ENCODE data around the gene MCC.
A peak's percentile ranks its signal among the peaks of the same experiment; 100 is the strongest.

Gene MCC

GRCh38 chr5:113361701-113362100 is 126.6 kb downstream of the MCC start:
- Histone ChIP-seq H3K4me3 (ENCODE audit: insufficient read depth in 1 of 2, low read depth in 1 of 2, low read length in 2 of 2) (no peak overlapping the region), H3K27me3 (ENCODE audit: control insufficient read depth in 1 of 2, insufficient read depth in 1 of 2, low read length in 2 of 2) (no peaks in the 10 kb centered on the region), H3K79me1 (replicated peaks; ENCODE audit: low read length, poor library complexity, severe bottlenecking) (peaks cover 1% of the 10 kb centered on the region), H4K8ac (ENCODE audit: low read length) (no peak overlapping the region), H3K4me2 (ENCODE audit: low read length, poor library complexity, severe bottlenecking) (no peak overlapping the region), H3K36me3 (ENCODE audit: control insufficient read depth in 1 of 2, insufficient read depth in 2 of 2, low read depth in 1 of 2, low read length in 2 of 2) (no peaks in the 10 kb centered on the region), H2BK120ac (ENCODE audit: low read depth, low read length) (no peak overlapping the region), H2AFZ (ENCODE audit: low read depth, low read length) (no peak overlapping the region), H3K14ac (ENCODE audit: low read length in 2 of 2) (no peak overlapping the region), H2BK15ac (ENCODE audit: low read depth, poor library complexity, severe bottlenecking) (no peak overlapping the region), H3K4ac (ENCODE audit: low read depth in 1 of 2, low read length in 2 of 2) (no peak overlapping the region), H3K9ac (ENCODE audit: low read length) (no peak overlapping the region), H2BK5ac (ENCODE audit: low read depth, low read length, poor library complexity, severe bottlenecking) (no peak overlapping the region), H3K23ac (ENCODE audit: low read length in 2 of 2) (no peak overlapping the region), H3K27ac (ENCODE audit: low read length, poor library complexity, severe bottlenecking) (no peak overlapping the region), H2BK12ac (ENCODE audit: low read length in 2 of 2) (no peak overlapping the region), H3K4me1 (ENCODE audit: control insufficient read depth, insufficient read depth, low read depth, low read length) (peaks cover 2% of the 10 kb centered on the region), H2AK5ac (ENCODE audit: low read length, severe bottlenecking) (no peak overlapping the region), H3K9me3 (ENCODE audit: control insufficient read depth, low read length) (peaks cover 12% of the 10 kb centered on the region), H4K91ac (ENCODE audit: low read length) (no peak overlapping the region), H3K18ac (ENCODE audit: low read depth in 1 of 2, low read length in 2 of 2) (no peak overlapping the region)
- DNase-seq = no peak
- no CpG with 5 or more reads among the region's 1 CpG for WGBS

- H3K79me1 ChIP-seq (replicated peaks; ENCODE audit: low read length, poor library complexity, severe bottlenecking) = peaks cover 1% of the 10 kb centered on the region
- H3K9ac ChIP-seq (ENCODE audit: low read length) = no peak overlapping the region
- H4K8ac ChIP-seq (ENCODE audit: low read length) = no peak overlapping the region
- no peak overlapping the region for H3K4ac ChIP-seq (ENCODE audit: low read depth in 1 of 2, low read length in 2 of 2)
- no peak overlapping the region for H2AK5ac ChIP-seq (ENCODE audit: low read length, severe bottlenecking)
- no peak overlapping the region for H2BK120ac ChIP-seq (ENCODE audit: low read depth, low read length)
- no peak overlapping the region for H4K91ac ChIP-seq (ENCODE audit: low read length)
- H2BK5ac ChIP-seq (ENCODE audit: low read depth, low read length, poor library complexity, severe bottlenecking) = no peak overlapping the region
- H3K23ac ChIP-seq (ENCODE audit: low read length in 2 of 2) = no peak overlapping the region
- no peak overlapping the region for H3K18ac ChIP-seq (ENCODE audit: low read depth in 1 of 2, low read length in 2 of 2)
- no peak overlapping the region for H2AFZ ChIP-seq (ENCODE audit: low read depth, low read length)
- no peak overlapping the region for H3K4me2 ChIP-seq (ENCODE audit: low read length, poor library complexity, severe bottlenecking)
- H3K4me1 ChIP-seq (ENCODE audit: control insufficient read depth, insufficient read depth, low read depth, low read length) = peaks cover 2% of the 10 kb centered on the region
- H2BK15ac ChIP-seq (ENCODE audit: low read depth, poor library complexity, severe bottlenecking) = no peak overlapping the region
- no peak overlapping the region for H3K27ac ChIP-seq (ENCODE audit: low read length, poor library complexity, severe bottlenecking)
- no peak overlapping the region for H3K14ac ChIP-seq (ENCODE audit: low read length in 2 of 2)
- no peaks in the 10 kb centered on the region for H3K36me3 ChIP-seq (ENCODE audit: control insufficient read depth in 1 of 2, insufficient read depth in 2 of 2, low read depth in 1 of 2, low read length in 2 of 2)
- H3K9me3 ChIP-seq (ENCODE audit: control insufficient read depth, low read length) = peaks cover 2% of the 10 kb centered on the region
- no peak overlapping the region for H3K4me3 ChIP-seq (ENCODE audit: insufficient read depth in 1 of 2, low read depth in 1 of 2, low read length in 2 of 2)
- peak; percentile 31 for DNase-seq
- no peak overlapping the region for H2BK12ac ChIP-seq (ENCODE audit: low read length in 2 of 2)
- H3K27me3 ChIP-seq (ENCODE audit: control insufficient read depth in 1 of 2, insufficient read depth in 1 of 2, low read length in 2 of 2) = no peaks in the 10 kb centered on the region
These were observed 128.8 kb downstream of the MCC start for GRCh38 chr5:113359419-113359818.

- no peak overlapping the region for H2BK12ac ChIP-seq (ENCODE audit: low read length in 2 of 2)
- H3K23ac ChIP-seq (ENCODE audit: low read length in 2 of 2) = no peak overlapping the region
- DNase-seq = no peak
- H3K14ac ChIP-seq (ENCODE audit: low read length in 2 of 2) = no peak overlapping the region
- H3K4me1 ChIP-seq (ENCODE audit: control insufficient read depth, insufficient read depth, low read depth, low read length) = peaks cover 2% of the 10 kb centered on the region
- H3K79me1 ChIP-seq (replicated peaks; ENCODE audit: low read length, poor library complexity, severe bottlenecking) = peaks cover 1% of the 10 kb centered on the region
- H2BK15ac ChIP-seq (ENCODE audit: low read depth, poor library complexity, severe bottlenecking) = no peak overlapping the region
- H3K27me3 ChIP-seq (ENCODE audit: control insufficient read depth in 1 of 2, insufficient read depth in 1 of 2, low read length in 2 of 2) = no peaks in the 10 kb centered on the region
- H3K9me3 ChIP-seq (ENCODE audit: control insufficient read depth, low read length) = no peaks in the 10 kb centered on the region
- H3K9ac ChIP-seq (ENCODE audit: low read length) = no peak overlapping the region
- no peak overlapping the region for H2BK120ac ChIP-seq (ENCODE audit: low read depth, low read length)
- WGBS = no CpG with 5 or more reads among the region's 3 CpGs
- no peak overlapping the region for H3K4ac ChIP-seq (ENCODE audit: low read depth in 1 of 2, low read length in 2 of 2)
- H3K4me3 ChIP-seq (ENCODE audit: insufficient read depth in 1 of 2, low read depth in 1 of 2, low read length in 2 of 2) = no peak overlapping the region
- H4K8ac ChIP-seq (ENCODE audit: low read length) = no peak overlapping the region
- H3K4me2 ChIP-seq (ENCODE audit: low read length, poor library complexity, severe bottlenecking) = no peak overlapping the region
- no peak overlapping the region for H3K27ac ChIP-seq (ENCODE audit: low read length, poor library complexity, severe bottlenecking)
- H3K36me3 ChIP-seq (ENCODE audit: control insufficient read depth in 1 of 2, insufficient read depth in 2 of 2, low read depth in 1 of 2, low read length in 2 of 2) = no peaks in the 10 kb centered on the region
- no peak overlapping the region for H4K91ac ChIP-seq (ENCODE audit: low read length)
- no peak overlapping the region for H2AFZ ChIP-seq (ENCODE audit: low read depth, low read length)
- no peak overlapping the region for H3K18ac ChIP-seq (ENCODE audit: low read depth in 1 of 2, low read length in 2 of 2)
- H2AK5ac ChIP-seq (ENCODE audit: low read length, severe bottlenecking) = no peak overlapping the region
- no peak overlapping the region for H2BK5ac ChIP-seq (ENCODE audit: low read depth, low read length, poor library complexity, severe bottlenecking)
These were observed 129.6 kb downstream of the MCC start for GRCh38 chr5:113358696-113359095.

GRCh38 chr5:113357696-113358476 is 130.4 kb downstream of the MCC start:
- no peak overlapping the region for H2BK12ac ChIP-seq (ENCODE audit: low read length in 2 of 2)
- H3K4me2 ChIP-seq (ENCODE audit: low read length, poor library complexity, severe bottlenecking) = no peak overlapping the region
- peaks cover 1% of the 10 kb centered on the region for H3K79me1 ChIP-seq (replicated peaks; ENCODE audit: low read length, poor library complexity, severe bottlenecking)
- no peak overlapping the region for H3K14ac ChIP-seq (ENCODE audit: low read length in 2 of 2)
- H3K9me3 ChIP-seq (ENCODE audit: control insufficient read depth, low read length) = no peaks in the 10 kb centered on the region
- H3K36me3 ChIP-seq (ENCODE audit: control insufficient read depth in 1 of 2, insufficient read depth in 2 of 2, low read depth in 1 of 2, low read length in 2 of 2) = peaks cover 0 to 3% of the 10 kb centered on the region in 2 experiments
- H4K91ac ChIP-seq (ENCODE audit: low read length) = no peak overlapping the region
- WGBS = 36% methylated on average over 3 of the region's 3 CpGs
- H2BK5ac ChIP-seq (ENCODE audit: low read depth, low read length, poor library complexity, severe bottlenecking) = no peak overlapping the region
- no peaks in the 10 kb centered on the region for H3K27me3 ChIP-seq (ENCODE audit: control insufficient read depth in 1 of 2, insufficient read depth in 1 of 2, low read length in 2 of 2)
- no peak overlapping the region for H4K8ac ChIP-seq (ENCODE audit: low read length)
- H2BK15ac ChIP-seq (ENCODE audit: low read depth, poor library complexity, severe bottlenecking) = no peak overlapping the region
- H3K9ac ChIP-seq (ENCODE audit: low read length) = no peak overlapping the region
- no peak overlapping the region for H3K4me3 ChIP-seq (ENCODE audit: insufficient read depth in 1 of 2, low read depth in 1 of 2, low read length in 2 of 2)
- H2AFZ ChIP-seq (ENCODE audit: low read depth, low read length) = no peak overlapping the region
- no peak overlapping the region for H3K23ac ChIP-seq (ENCODE audit: low read length in 2 of 2)
- peak overlapping the region in 1 of 2 experiments; percentile 35 for H3K18ac ChIP-seq (ENCODE audit: low read depth in 1 of 2, low read length in 2 of 2)
- H3K27ac ChIP-seq (ENCODE audit: low read length, poor library complexity, severe bottlenecking) = no peak overlapping the region
- H2AK5ac ChIP-seq (ENCODE audit: low read length, severe bottlenecking) = no peak overlapping the region
- no peak overlapping the region for H2BK120ac ChIP-seq (ENCODE audit: low read depth, low read length)
- peaks cover 2% of the 10 kb centered on the region for H3K4me1 ChIP-seq (ENCODE audit: control insufficient read depth, insufficient read depth, low read depth, low read length)
- DNase-seq = no peak
- H3K4ac ChIP-seq (ENCODE audit: low read depth in 1 of 2, low read length in 2 of 2) = no peak overlapping the region
